Endothelial cell of umbilical vein (primary cell): ENCODE data around the gene DYNC1H1. TPM values are rescaled to one million over a fixed set of nuclear protein-coding genes. Genes with fewer than 3 reads are reported as not detected.

ENCODE experiments used
- BruUV-seq: library from RNA; stranded (reverse); fragments of 400-500 nt; replicated peaks from 2 replicates; lab custom pipeline; 2021; lab: Mats Ljungman, UMichigan
- CTCF ChIA-PET: fragments of 300-600, 350-600 bp; sonication (Branson Sonifier 250); formaldehyde crosslinking; loops from one replicate; lab custom pipeline; 2021; ENCODE audit warnings: antibody characterized with exemption, inconsistent platforms; lab: Charles Lee
- POLR2A ChIA-PET: fragments of 300-600, 350-600 bp; sonication (Branson Sonifier 250); formaldehyde crosslinking; loops from one replicate; lab custom pipeline; 2021; ENCODE audit warnings: antibody characterized with exemption, inconsistent platforms; lab: Charles Lee
- DNase-seq: peaks from one replicate; pipeline ENCODE4 v3.0.0-alpha.2; 2011; ENCODE audit warnings: low read depth, low spot score
- FAIRE-seq: peaks from 2 replicates; lab custom pipeline; 2011; peaks lifted over from hg19 to GRCh38; lab: Jason Lieb, UNC
- H2AFZ ChIP-seq: 2 replicates; pipeline ENCODE4 v1.6.0; 2012; ENCODE audit warnings: low read depth, low read length, control low read depth, inconsistent platforms
- H3K27ac ChIP-seq: 2 replicates; pipeline ENCODE4 v1.5.1; 2011; ENCODE audit warnings: low read depth, mild to moderate bottlenecking, control low read depth, low read length, moderate library complexity; ENCODE audit not compliant: insufficient read depth
- H3K27me3 ChIP-seq, 2 experiments: 2 replicates each; pipeline versions ENCODE4 v1.6.0 to v1.6.1; 2011; ENCODE audit warnings: low read length in 2 of 2, mixed read lengths in 1 of 2; ENCODE audit not compliant: control insufficient read depth in 2 of 2, insufficient read depth in 2 of 2
- H3K36me3 ChIP-seq, 2 experiments: 2 replicates in 1 of 2; 3 replicates in 1 of 2; pipeline ENCODE4 v1.5.1; 2011; ENCODE audit warnings: low read length in 2 of 2, mild to moderate bottlenecking in 1 of 2, moderate library complexity in 1 of 2; ENCODE audit not compliant: control insufficient read depth in 2 of 2, insufficient read depth in 2 of 2; ENCODE audit errors: extremely low read depth in 1 of 2
- H3K4me1 ChIP-seq: 3 replicates; pipeline ENCODE4 v1.5.1; 2011; ENCODE audit warnings: mild to moderate bottlenecking, low read length; ENCODE audit not compliant: control insufficient read depth, insufficient read depth; ENCODE audit errors: extremely low read depth
- H3K4me2 ChIP-seq: 2 replicates; pipeline ENCODE4 v1.6.1; 2011; ENCODE audit warnings: low read length, control low read depth, mixed read lengths; ENCODE audit not compliant: insufficient read depth
- H3K4me3 ChIP-seq, 3 experiments: fragments of 200-600 bp in 1 of 3; sonication (generic), shearing (Covaris generic) in 1 of 3; replicated peaks in 1 of 3; 2 replicates each; pipeline ENCODE4 v1.5.1; 2011 to 2016; ENCODE audit warnings: control low read depth in 3 of 3, low read length in 3 of 3, mild to moderate bottlenecking in 2 of 3, inconsistent platforms in 1 of 3, low read depth in 1 of 3, moderate library complexity in 1 of 3; ENCODE audit not compliant: insufficient read depth in 1 of 3
- H3K79me2 ChIP-seq: 2 replicates; pipeline ENCODE4 v1.6.0; 2012; ENCODE audit warnings: low read length, inconsistent platforms; ENCODE audit not compliant: control insufficient read depth, insufficient read depth
- H3K9ac ChIP-seq: replicated peaks from 2 replicates; pipeline ENCODE3; 2011; ENCODE audit warnings: low read length, control low read depth; ENCODE audit not compliant: insufficient read depth; ENCODE audit errors: extremely low read depth
- H3K9me1 ChIP-seq: replicated peaks from 3 replicates; pipeline ENCODE4 v1.6.0; 2011; ENCODE audit warnings: mild to moderate bottlenecking, low read length; ENCODE audit not compliant: control insufficient read depth, insufficient read depth; ENCODE audit errors: extremely low read depth
- H3K9me3 ChIP-seq: replicated peaks from 2 replicates; pipeline ENCODE4 v1.5.1; 2012; ENCODE audit warnings: low read length, inconsistent platforms; ENCODE audit not compliant: control insufficient read depth, insufficient read depth
- H4K20me1 ChIP-seq: replicated peaks from 2 replicates; pipeline ENCODE3; 2011; ENCODE audit warnings: mild to moderate bottlenecking, low read length; ENCODE audit not compliant: control insufficient read depth, insufficient read depth; ENCODE audit errors: extremely low read depth
- EZH2 ChIP-seq: IDR thresholded peaks from 2 replicates; pipeline ENCODE4 v1.6.1; 2012; ENCODE audit warnings: borderline replicate concordance, low read depth, mild to moderate bottlenecking, moderate library complexity, low read length, inconsistent platforms; ENCODE audit not compliant: severe bottlenecking
- FOS ChIP-seq: IDR thresholded peaks from 2 replicates; pipeline ENCODE4 v1.6.1; 2011; ENCODE audit warnings: mild to moderate bottlenecking, low read length, moderate library complexity, borderline replicate concordance; ENCODE audit not compliant: insufficient read depth
- GATA2 ChIP-seq: IDR thresholded peaks from 2 replicates; pipeline ENCODE4 v1.7.0; 2011; ENCODE audit warnings: low read depth, mild to moderate bottlenecking, moderate library complexity, mixed read lengths, low read length; ENCODE audit not compliant: insufficient read length, insufficient read depth
- JUN ChIP-seq: IDR thresholded peaks from 2 replicates; pipeline ENCODE4 v1.6.1; 2011; ENCODE audit warnings: borderline replicate concordance, low read depth; ENCODE audit not compliant: insufficient read length, insufficient read depth
- MAX ChIP-seq: IDR thresholded peaks from 2 replicates; pipeline ENCODE4 v1.6.1; 2011; ENCODE audit not compliant: insufficient read depth, insufficient read length
- MYC ChIP-seq: IDR thresholded peaks from one replicate; pipeline ENCODE4 v1.6.1; 2011; ENCODE audit warnings: mild to moderate bottlenecking, low read depth, low read length
- POLR2A ChIP-seq: IDR thresholded peaks from 2 replicates; pipeline ENCODE4 v1.6.1; 2012; ENCODE audit warnings: low read depth, mild to moderate bottlenecking, control low read depth, low read length
- POLR2AphosphoS5 ChIP-seq: IDR thresholded peaks from 2 replicates; pipeline ENCODE4 v1.6.1; 2012; ENCODE audit warnings: low read depth, mild to moderate bottlenecking, control low read depth, low read length, moderate library complexity; ENCODE audit not compliant: insufficient read depth
- dilution Hi-C: fragments of 300-500 bp; cut with MboI; formaldehyde crosslinking; loops from one replicate; pipeline ENCODE4 v1.15.0; 2019; ENCODE audit warnings: low sequenced_read_pairs; ENCODE audit not compliant: extremely low pct_ligation_motif_present
- intact Hi-C: fragments of 100-400 bp; cut with micrococcal nuclease; formaldehyde crosslinking; loops from one replicate; pipeline ENCODE4 v1.10.0; 2022
- polyA plus RNA-seq, 4 experiments: library from polyadenylated mRNA; depleted of rRNA in 3 of 4; stranded (reverse) in 3 of 4; unstranded in 1 of 4; fragments of >200 nt; gene quantifications; 2 replicates each; pipeline versions ENCODE4 v1.2.1 to v1.2.3, GENCODE V29; 2011 to 2012; ENCODE audit warnings: missing spikeins in 1 of 4
- total RNA-seq: library from RNA; stranded (reverse); gene quantifications from 2 replicates; pipeline ENCODE4 v1.2.3, GENCODE V29; 2021
- TF ChIP-seq, protein P1 (sequence below), 2 donors: IDR thresholded peaks; 1 replicate in 1 of 2; 2 replicates in 1 of 2; pipeline ENCODE4 v1.5.1; 2011; ENCODE audit warnings: low read length in 2 of 2, mild to moderate bottlenecking in 2 of 2, moderate library complexity in 2 of 2, control low read depth in 1 of 2, inconsistent platforms in 1 of 2, low read depth in 1 of 2; ENCODE audit not compliant: insufficient read depth in 1 of 2; ENCODE audit errors: extremely low read depth in 1 of 2

DYNC1H1 gene
- total and polyA plus RNA-seq, 2 donors (not counting 3 experiments of a cell fraction or from before 2014, with no cell fraction given) = 254 to 648 TPM

- Histone ChIP-seq H2AFZ (no peak overlapping the region), H3K4me3 (no peak overlapping the region), H3K27ac (no peak overlapping the region), H3K4me2 (no peak overlapping the region), H3K36me3 (peaks cover 3% of the 10 kb centered on the region in 2 experiments), H3K9me1 (no peaks in the 10 kb centered on the region), H4K20me1 (no peaks in the 10 kb centered on the region), H3K79me2 (no peaks in the 10 kb centered on the region), H3K27me3 (no peaks in the 10 kb centered on the region), H3K4me1 (peaks cover 8% of the 10 kb centered on the region), H3K9ac (no peak overlapping the region), H3K9me3 (no peaks in the 10 kb centered on the region)
- TF ChIP-seq POLR2AphosphoS5 (no peak), JUN (no peak), FOS (no peak), GATA2 (no peak), POLR2A (no peak), EZH2 (no peak), MYC (no peak), MAX (no peak)
- TF ChIP-seq, protein P1, sequence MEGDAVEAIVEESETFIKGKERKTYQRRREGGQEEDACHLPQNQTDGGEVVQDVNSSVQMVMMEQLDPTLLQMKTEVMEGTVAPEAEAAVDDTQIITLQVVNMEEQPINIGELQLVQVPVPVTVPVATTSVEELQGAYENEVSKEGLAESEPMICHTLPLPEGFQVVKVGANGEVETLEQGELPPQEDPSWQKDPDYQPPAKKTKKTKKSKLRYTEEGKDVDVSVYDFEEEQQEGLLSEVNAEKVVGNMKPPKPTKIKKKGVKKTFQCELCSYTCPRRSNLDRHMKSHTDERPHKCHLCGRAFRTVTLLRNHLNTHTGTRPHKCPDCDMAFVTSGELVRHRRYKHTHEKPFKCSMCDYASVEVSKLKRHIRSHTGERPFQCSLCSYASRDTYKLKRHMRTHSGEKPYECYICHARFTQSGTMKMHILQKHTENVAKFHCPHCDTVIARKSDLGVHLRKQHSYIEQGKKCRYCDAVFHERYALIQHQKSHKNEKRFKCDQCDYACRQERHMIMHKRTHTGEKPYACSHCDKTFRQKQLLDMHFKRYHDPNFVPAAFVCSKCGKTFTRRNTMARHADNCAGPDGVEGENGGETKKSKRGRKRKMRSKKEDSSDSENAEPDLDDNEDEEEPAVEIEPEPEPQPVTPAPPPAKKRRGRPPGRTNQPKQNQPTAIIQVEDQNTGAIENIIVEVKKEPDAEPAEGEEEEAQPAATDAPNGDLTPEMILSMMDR (IDR thresholded peaks at IDR 0.05; ENCODE audit: extremely low read depth in 1 of 2, insufficient read depth in 1 of 2, low read depth in 1 of 2, low read length in 2 of 2) = no peak
- ChIA-PET CTCF (no interaction called here), POLR2A (interaction anchor here (0.7 kb wide), 1 partner anchor 11 kb away, joined by 6 read pairs; no protein-coding TSS in a partner anchor)
- DNase-seq (no peak), FAIRE-seq (no peak)
- no TSS peak for BruUV-seq
- dilution Hi-C loops = no loop called here
- intact Hi-C loops = no loop called here
Measured at GRCh38 chr14:102074415-102074964, 110.1 kb downstream of the DYNC1H1 start.
